Measurements from ENCODE around the gene MAP1B.
"Not testable (repeated sequence)": the region's sequence is repeated elsewhere in the genome, so short reads cannot be mapped to it uniquely, and the experiment has no call there.

MAP1B gene

GRCh38 chr5:72076621-72077300, 30.5 kb upstream of the MAP1B start:
- H3K27ac ChIP-seq (ENCODE audit: low read length), result no peak overlapping the region
- H3K9me3 ChIP-seq (ENCODE audit: control insufficient read depth in 1 of 2, low read length in 2 of 2), result no peaks in the 10 kb centered on the region
- no peaks in the 10 kb centered on the region for H3K4me1 ChIP-seq (ENCODE audit: control insufficient read depth in 1 of 2, insufficient read depth in 2 of 2, low read length in 2 of 2)
- no peaks in the 10 kb centered on the region for H3K27me3 ChIP-seq (ENCODE audit: low read depth, low read length)
- H3K4me3 ChIP-seq (ENCODE audit: low read depth in 1 of 2, low read length in 2 of 2), result no peak overlapping the region
- H3K36me3 ChIP-seq (ENCODE audit: control insufficient read depth in 1 of 2, insufficient read depth in 2 of 2, low read length in 2 of 2), result no peaks in the 10 kb centered on the region

GRCh38 chr5:72077390-72077789, 29.9 kb upstream of the MAP1B start:
- no peaks in the 10 kb centered on the region for H3K27me3 ChIP-seq (ENCODE audit: low read depth, low read length)
- no peaks in the 10 kb centered on the region for H3K4me1 ChIP-seq (ENCODE audit: control insufficient read depth in 1 of 2, insufficient read depth in 2 of 2, low read length in 2 of 2)
- no peak overlapping the region for H3K4me3 ChIP-seq (ENCODE audit: low read depth in 1 of 2, low read length in 2 of 2)
- no peak overlapping the region for H3K27ac ChIP-seq (ENCODE audit: low read length)
- no peaks in the 10 kb centered on the region for H3K36me3 ChIP-seq (ENCODE audit: control insufficient read depth in 1 of 2, insufficient read depth in 2 of 2, low read length in 2 of 2)
- H3K9me3 ChIP-seq (ENCODE audit: control insufficient read depth in 1 of 2, low read length in 2 of 2), result no peaks in the 10 kb centered on the region

DNA sequence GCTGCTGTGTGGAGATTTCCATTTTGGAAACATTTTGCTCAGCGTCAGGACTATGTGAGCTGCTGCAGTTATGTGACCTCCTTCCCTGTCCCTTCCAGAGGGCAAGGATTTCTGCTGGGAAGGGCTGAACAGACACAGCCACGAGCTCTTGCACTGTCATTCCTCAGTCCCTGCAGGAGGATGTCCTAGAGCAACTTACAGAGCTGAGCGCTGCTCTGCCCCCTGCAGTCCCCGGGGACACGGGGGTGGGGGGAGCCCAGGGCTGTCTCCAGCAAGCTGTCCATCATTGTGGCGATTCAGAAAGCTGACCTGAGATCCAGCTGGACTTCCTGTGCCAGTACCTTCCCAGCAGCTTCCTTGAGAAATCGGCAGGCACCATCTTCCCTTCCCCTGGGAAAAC, 28.0 kb upstream of the MAP1B start:
- H3K36me3 ChIP-seq (ENCODE audit: control insufficient read depth in 1 of 2, insufficient read depth in 2 of 2, low read length in 2 of 2), result no peaks in the 10 kb centered on the region
- no peak overlapping the region for H3K27ac ChIP-seq (ENCODE audit: low read length)
- no peak overlapping the region for H3K4me3 ChIP-seq (ENCODE audit: low read depth in 1 of 2, low read length in 2 of 2)
- no peaks in the 10 kb centered on the region for H3K4me1 ChIP-seq (ENCODE audit: control insufficient read depth in 1 of 2, insufficient read depth in 2 of 2, low read length in 2 of 2)
- H3K9me3 ChIP-seq (ENCODE audit: control insufficient read depth in 1 of 2, low read length in 2 of 2), result no peaks in the 10 kb centered on the region
- H3K27me3 ChIP-seq (ENCODE audit: low read depth, low read length), result no peaks in the 10 kb centered on the region

GRCh38 chr5:72082048-72082447, 25.2 kb upstream of the MAP1B start:
- H3K9me3 ChIP-seq (ENCODE audit: control insufficient read depth in 1 of 2, low read length in 2 of 2), result no peaks in the 10 kb centered on the region
- no peaks in the 10 kb centered on the region for H3K27me3 ChIP-seq (ENCODE audit: low read depth, low read length)
- H3K4me3 ChIP-seq (ENCODE audit: low read depth in 1 of 2, low read length in 2 of 2), result no peak overlapping the region
- no peak overlapping the region for H3K27ac ChIP-seq (ENCODE audit: low read length)
- H3K4me1 ChIP-seq (ENCODE audit: control insufficient read depth in 1 of 2, insufficient read depth in 2 of 2, low read length in 2 of 2), result peaks cover 0 to 4% of the 10 kb centered on the region in 2 donors
- no peaks in the 10 kb centered on the region for H3K36me3 ChIP-seq (ENCODE audit: control insufficient read depth in 1 of 2, insufficient read depth in 2 of 2, low read length in 2 of 2)

DNA sequence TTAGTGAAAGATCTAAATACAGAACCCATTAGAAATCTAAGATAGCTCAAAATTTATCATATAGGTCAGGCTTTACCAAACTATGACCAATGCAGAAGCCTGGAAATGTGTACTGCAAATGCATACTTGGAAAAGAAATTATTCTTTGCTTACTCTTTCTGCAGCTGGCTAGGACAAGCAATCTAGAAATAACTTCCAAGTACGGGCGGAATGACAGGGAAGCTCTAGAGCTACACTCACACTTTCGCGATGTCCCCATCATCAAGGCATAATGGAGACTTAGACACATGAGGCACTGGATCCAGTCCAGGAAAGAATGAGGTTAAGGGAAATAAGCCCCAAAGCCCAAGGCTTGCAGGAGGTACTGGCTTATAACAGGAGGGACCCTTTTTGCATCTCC, 22.4 kb upstream of the MAP1B start:
- Histone ChIP-seq H3K27ac (ENCODE audit: low read length) (no peak overlapping the region), H3K36me3 (ENCODE audit: control insufficient read depth in 1 of 2, insufficient read depth in 2 of 2, low read length in 2 of 2) (no peaks in the 10 kb centered on the region), H3K27me3 (ENCODE audit: low read depth, low read length) (no peaks in the 10 kb centered on the region), H3K4me3 (ENCODE audit: low read depth in 1 of 2, low read length in 2 of 2) (no peak overlapping the region), H3K9me3 (ENCODE audit: control insufficient read depth in 1 of 2, low read length in 2 of 2) (no peaks in the 10 kb centered on the region), H3K4me1 (ENCODE audit: control insufficient read depth in 1 of 2, insufficient read depth in 2 of 2, low read length in 2 of 2) (peaks cover 0 to 4% of the 10 kb centered on the region in 2 donors)

- Histone ChIP-seq H3K27ac (ENCODE audit: low read length) (no peak overlapping the region), H3K9me3 (ENCODE audit: control insufficient read depth in 1 of 2, low read length in 2 of 2) (no peaks in the 10 kb centered on the region), H3K27me3 (ENCODE audit: low read depth, low read length) (no peaks in the 10 kb centered on the region), H3K4me3 (ENCODE audit: low read depth in 1 of 2, low read length in 2 of 2) (no peak overlapping the region), H3K36me3 (ENCODE audit: control insufficient read depth in 1 of 2, insufficient read depth in 2 of 2, low read length in 2 of 2) (no peaks in the 10 kb centered on the region), H3K4me1 (ENCODE audit: control insufficient read depth in 1 of 2, insufficient read depth in 2 of 2, low read length in 2 of 2) (peaks cover 0 to 4% of the 10 kb centered on the region in 2 donors)
Observed at GRCh38 chr5:72085319-72085718, 22.0 kb upstream of the MAP1B start.

GRCh38 chr5:72089713-72090112, 17.6 kb upstream of the MAP1B start:
- H3K27me3 ChIP-seq (ENCODE audit: low read depth, low read length); H3K9me3 ChIP-seq (ENCODE audit: control insufficient read depth in 1 of 2, low read length in 2 of 2); H3K36me3 ChIP-seq (ENCODE audit: control insufficient read depth in 1 of 2, insufficient read depth in 2 of 2, low read length in 2 of 2); H3K27ac ChIP-seq (ENCODE audit: low read length); H3K4me1 ChIP-seq (ENCODE audit: control insufficient read depth in 1 of 2, insufficient read depth in 2 of 2, low read length in 2 of 2); H3K4me3 ChIP-seq (ENCODE audit: low read depth in 1 of 2, low read length in 2 of 2): not testable (repeated sequence)

GRCh38 chr5:72092074-72092473, 15.2 kb upstream of the MAP1B start:
- H3K9me3 ChIP-seq (ENCODE audit: control insufficient read depth in 1 of 2, low read length in 2 of 2), result no peaks in the 10 kb centered on the region
- H3K27ac ChIP-seq (ENCODE audit: low read length), result no peak overlapping the region
- no peaks in the 10 kb centered on the region for H3K36me3 ChIP-seq (ENCODE audit: control insufficient read depth in 1 of 2, insufficient read depth in 2 of 2, low read length in 2 of 2)
- no peak overlapping the region for H3K4me3 ChIP-seq (ENCODE audit: low read depth in 1 of 2, low read length in 2 of 2)
- no peaks in the 10 kb centered on the region for H3K27me3 ChIP-seq (ENCODE audit: low read depth, low read length)
- no peaks in the 10 kb centered on the region for H3K4me1 ChIP-seq (ENCODE audit: control insufficient read depth in 1 of 2, insufficient read depth in 2 of 2, low read length in 2 of 2)

- Histone ChIP-seq H3K27me3 (ENCODE audit: low read depth, low read length) (no peaks in the 10 kb centered on the region), H3K4me3 (ENCODE audit: low read depth in 1 of 2, low read length in 2 of 2) (no peak overlapping the region), H3K27ac (ENCODE audit: low read length) (no peak overlapping the region), H3K36me3 (ENCODE audit: control insufficient read depth in 1 of 2, insufficient read depth in 2 of 2, low read length in 2 of 2) (no peaks in the 10 kb centered on the region), H3K4me1 (ENCODE audit: control insufficient read depth in 1 of 2, insufficient read depth in 2 of 2, low read length in 2 of 2) (no peaks in the 10 kb centered on the region), H3K9me3 (ENCODE audit: control insufficient read depth in 1 of 2, low read length in 2 of 2) (no peaks in the 10 kb centered on the region)
Observed at GRCh38 chr5:72093217-72093616, 14.1 kb upstream of the MAP1B start.

- no peak overlapping the region for H3K27ac ChIP-seq (ENCODE audit: low read length)
- H3K36me3 ChIP-seq (ENCODE audit: control insufficient read depth in 1 of 2, insufficient read depth in 2 of 2, low read length in 2 of 2), result no peaks in the 10 kb centered on the region
- no peaks in the 10 kb centered on the region for H3K4me1 ChIP-seq (ENCODE audit: control insufficient read depth in 1 of 2, insufficient read depth in 2 of 2, low read length in 2 of 2)
- no peaks in the 10 kb centered on the region for H3K9me3 ChIP-seq (ENCODE audit: control insufficient read depth in 1 of 2, low read length in 2 of 2)
- H3K27me3 ChIP-seq (ENCODE audit: low read depth, low read length), result no peaks in the 10 kb centered on the region
- no peak overlapping the region for H3K4me3 ChIP-seq (ENCODE audit: low read depth in 1 of 2, low read length in 2 of 2)
Observed at GRCh38 chr5:72093824-72094223, 13.5 kb upstream of the MAP1B start.

DNA sequence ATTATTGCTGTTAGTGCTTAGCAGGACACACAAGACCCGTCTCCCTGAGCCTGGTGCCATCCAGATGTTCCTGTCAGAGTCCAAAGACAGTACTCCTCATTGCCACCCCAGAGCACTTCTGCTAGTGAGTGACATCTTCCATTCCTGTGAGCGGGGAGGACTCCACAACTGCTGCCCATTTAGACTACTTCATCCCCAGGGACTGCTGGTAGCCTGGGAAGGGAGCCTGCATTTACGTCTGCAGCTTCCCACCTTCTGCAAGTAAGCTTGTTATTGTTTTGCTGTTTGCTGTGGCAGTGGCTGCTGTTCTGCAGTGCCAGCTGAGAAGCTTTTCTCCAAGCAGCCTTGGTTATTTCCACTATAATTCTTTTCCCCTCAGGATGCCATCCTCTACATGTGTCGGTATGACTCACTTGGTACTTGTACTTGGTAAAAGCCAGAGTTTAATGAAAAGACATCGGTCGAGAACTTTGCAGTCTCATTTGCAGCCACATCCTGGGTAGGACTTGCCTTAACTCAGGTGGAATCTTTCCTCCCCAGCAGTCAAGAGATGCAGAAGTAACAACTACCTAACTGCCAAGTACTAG, 10.6 kb upstream of the MAP1B start:
- no peak overlapping the region for H3K27ac ChIP-seq (ENCODE audit: low read length)
- H3K4me3 ChIP-seq (ENCODE audit: low read depth in 1 of 2, low read length in 2 of 2), result no peak overlapping the region
- H3K27me3 ChIP-seq (ENCODE audit: low read depth, low read length), result no peaks in the 10 kb centered on the region
- no peaks in the 10 kb centered on the region for H3K9me3 ChIP-seq (ENCODE audit: control insufficient read depth in 1 of 2, low read length in 2 of 2)
- no peaks in the 10 kb centered on the region for H3K36me3 ChIP-seq (ENCODE audit: control insufficient read depth in 1 of 2, insufficient read depth in 2 of 2, low read length in 2 of 2)
- no peaks in the 10 kb centered on the region for H3K4me1 ChIP-seq (ENCODE audit: control insufficient read depth in 1 of 2, insufficient read depth in 2 of 2, low read length in 2 of 2)

- Histone ChIP-seq H3K27ac (ENCODE audit: low read length) (no peak overlapping the region), H3K4me3 (ENCODE audit: low read depth in 1 of 2, low read length in 2 of 2) (no peak overlapping the region), H3K36me3 (ENCODE audit: control insufficient read depth in 1 of 2, insufficient read depth in 2 of 2, low read length in 2 of 2) (no peaks in the 10 kb centered on the region), H3K4me1 (ENCODE audit: control insufficient read depth in 1 of 2, insufficient read depth in 2 of 2, low read length in 2 of 2) (no peaks in the 10 kb centered on the region), H3K27me3 (ENCODE audit: low read depth, low read length) (no peaks in the 10 kb centered on the region), H3K9me3 (ENCODE audit: control insufficient read depth in 1 of 2, low read length in 2 of 2) (no peaks in the 10 kb centered on the region)
Observed at GRCh38 chr5:72101828-72102227, 5.4 kb upstream of the MAP1B start.

All from muscle layer of duodenum (tissue), 2 donors.